GM12878 (cell line): ENCODE data around the gene IPP. TPM values are rescaled to one million over a fixed set of nuclear protein-coding genes. Genes with fewer than 3 reads are reported as not detected.
A peak's percentile ranks its signal among the peaks of the same experiment; 100 is the strongest.

Experiments
- CTCF ChIP-seq, 3 experiments: IDR thresholded peaks in 2 of 3; conservative IDR thresholded peaks in 1 of 3; 2 replicates each; pipeline ENCODE4 v1.5.1; 2011; ENCODE audit warnings: low read depth in 3 of 3, low read length in 3 of 3, mild to moderate bottlenecking in 3 of 3, control low read depth in 2 of 3, moderate library complexity in 2 of 3, inconsistent platforms in 1 of 3, mixed read lengths in 1 of 3; ENCODE audit not compliant: control insufficient read depth in 2 of 3, insufficient read depth in 1 of 3; ENCODE audit errors: extremely low read depth in 1 of 3
- ELK1 ChIP-seq: IDR thresholded peaks from 2 replicates; pipeline ENCODE4 v1.6.1; 2012; ENCODE audit warnings: low read depth, low read length, improper control_type of control experiment
- MEF2A ChIP-seq: IDR thresholded peaks from 2 replicates; pipeline ENCODE4 v1.6.1; 2011; ENCODE audit warnings: low read depth, mild to moderate bottlenecking, low read length, moderate library complexity; ENCODE audit not compliant: insufficient read depth
- PML ChIP-seq: IDR thresholded peaks from 2 replicates; pipeline ENCODE4 v1.6.1; 2012; ENCODE audit warnings: low read length, inconsistent platforms
- RAD21 ChIP-seq: IDR thresholded peaks from 2 replicates; pipeline ENCODE4 v1.6.1; 2011; ENCODE audit warnings: mild to moderate bottlenecking, low read depth, low read length, moderate library complexity; ENCODE audit not compliant: insufficient read depth
- RB1 ChIP-seq: fragments of 450-650 bp; formaldehyde crosslinking; IDR thresholded peaks from 2 replicates; pipeline ENCODE4 v1.6.1; 2017; ENCODE audit warnings: mild to moderate bottlenecking, borderline replicate concordance
- TAF1 ChIP-seq: IDR thresholded peaks from 2 replicates; pipeline ENCODE4 v1.6.1; 2011; ENCODE audit warnings: mild to moderate bottlenecking, low read depth, low read length, borderline replicate concordance
- polyA plus RNA-seq, 11 experiments: library from polyadenylated mRNA; depleted of rRNA in 4 of 11; unstranded in 6 of 11; stranded (reverse) in 5 of 11; fragments of >200 nt; fragmentation: Nextera tagmentation in 4 of 11; fragmentation: Illumina TruSeq in 1 of 11; extraction: Ambion mirVana in 4 of 11; extraction: Trizol in 1 of 11; gene quantifications; 1 replicate in 1 of 11; 2 replicates in 10 of 11; pipeline versions ENCODE4 v1.2.1 to v1.2.3, GENCODE V29; 2011 to 2016; ENCODE audit warnings: inconsistent platforms in 2 of 11, missing spikeins in 2 of 11, low read depth in 1 of 11
- total RNA-seq, 4 experiments: library from RNA; depleted of rRNA in 3 of 4; stranded (reverse); fragments of >200 nt in 3 of 4; fragmentation: Illumina TruSeq in 1 of 4; extraction: Trizol in 1 of 4; gene quantifications; 2 replicates each; pipeline versions ENCODE4 v1.2.1 to v1.2.3, GENCODE V29; 2013 to 2021

The IPP gene
- total and polyA plus RNA-seq, 10 of the 15 experiments (the other 5 are each of a cell fraction or from before 2014, with no cell fraction given) = 4.7 to 15.0 (median 10.4) TPM

- TF ChIP-seq CTCF (IDR thresholded peaks at IDR 0.05 in 2 of 3, conservative IDR thresholded peaks at IDR 0.05 in 1 of 3; ENCODE audit: control insufficient read depth in 2 of 3, extremely low read depth in 1 of 3, insufficient read depth in 1 of 3, low read depth in 3 of 3, low read length in 3 of 3) (peak; percentile 9 to 19 (median 13); a peak in 3 of 6 replicates), RAD21 (peak; percentile 28), RB1 (0 out of 2 replicates have a peak, but pooled peaks have one; percentile 11), PML (no peak), MEF2A (0 out of 2 replicates have a peak, but pooled peaks have one; percentile 4), TAF1 (no peak), ELK1 (no peak)
Measured at GRCh38 chr1:45686015-45686287, 64.5 kb downstream of the IPP start (continued).
